ENCODE measurements around the gene RPUSD4.

DNA sequence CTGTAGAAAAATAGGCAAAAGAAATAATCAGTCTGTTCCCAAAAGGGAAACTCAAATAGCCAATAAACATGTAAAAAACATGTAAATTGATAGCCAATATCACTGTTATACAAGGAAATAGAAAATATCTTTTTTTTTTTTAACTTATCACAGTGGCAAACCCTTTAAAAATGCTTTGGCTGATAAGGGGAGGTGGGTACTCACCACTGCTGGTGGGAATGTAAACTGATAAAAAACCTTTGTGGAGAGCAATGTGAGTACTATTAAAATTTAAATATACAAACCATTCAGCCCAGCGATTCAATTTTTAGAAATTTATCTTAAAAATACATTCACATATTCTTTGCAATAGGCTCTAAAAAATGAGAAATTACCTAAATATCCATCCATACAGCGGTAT, 3.6 kb downstream of the RPUSD4 start:
- TF ChIP-seq, protein P1, sequence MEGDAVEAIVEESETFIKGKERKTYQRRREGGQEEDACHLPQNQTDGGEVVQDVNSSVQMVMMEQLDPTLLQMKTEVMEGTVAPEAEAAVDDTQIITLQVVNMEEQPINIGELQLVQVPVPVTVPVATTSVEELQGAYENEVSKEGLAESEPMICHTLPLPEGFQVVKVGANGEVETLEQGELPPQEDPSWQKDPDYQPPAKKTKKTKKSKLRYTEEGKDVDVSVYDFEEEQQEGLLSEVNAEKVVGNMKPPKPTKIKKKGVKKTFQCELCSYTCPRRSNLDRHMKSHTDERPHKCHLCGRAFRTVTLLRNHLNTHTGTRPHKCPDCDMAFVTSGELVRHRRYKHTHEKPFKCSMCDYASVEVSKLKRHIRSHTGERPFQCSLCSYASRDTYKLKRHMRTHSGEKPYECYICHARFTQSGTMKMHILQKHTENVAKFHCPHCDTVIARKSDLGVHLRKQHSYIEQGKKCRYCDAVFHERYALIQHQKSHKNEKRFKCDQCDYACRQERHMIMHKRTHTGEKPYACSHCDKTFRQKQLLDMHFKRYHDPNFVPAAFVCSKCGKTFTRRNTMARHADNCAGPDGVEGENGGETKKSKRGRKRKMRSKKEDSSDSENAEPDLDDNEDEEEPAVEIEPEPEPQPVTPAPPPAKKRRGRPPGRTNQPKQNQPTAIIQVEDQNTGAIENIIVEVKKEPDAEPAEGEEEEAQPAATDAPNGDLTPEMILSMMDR (conservative IDR thresholded peaks at IDR 0.05; ENCODE audit: low read depth, low read length), result no peak
- TF ChIP-seq EZH2 (IDR thresholded peaks at IDR 0.05; ENCODE audit: low read length, unreplicated experiment) (no peak), EZH2phosphoT487 (IDR thresholded peaks at IDR 0.05; ENCODE audit: borderline replicate concordance, low read length) (no peak)

Measured in PC-3 (cell line).